Testis (tissue), 2 donors: ENCODE results near the gene HOXD1.

ENCODE experiments used
- CTCF ChIP-seq, 3 experiments: fragments of 450-650 bp in 2 of 3; fragments of 200-600 bp in 1 of 3; sonication (generic) in 1 of 3; IDR thresholded peaks; one replicate each; pipeline ENCODE4 v1.5.1; 2016 to 2019; ENCODE audit warnings: antibody characterized with exemption in 3 of 3, mild to moderate bottlenecking in 2 of 3, moderate library complexity in 1 of 3
- POLR2A ChIP-seq: fragments of 450-650 bp; IDR thresholded peaks from one replicate; pipeline ENCODE4 v1.6.1; 2017; ENCODE audit warnings: antibody characterized with exemption, mild to moderate bottlenecking, moderate library complexity

DNA sequence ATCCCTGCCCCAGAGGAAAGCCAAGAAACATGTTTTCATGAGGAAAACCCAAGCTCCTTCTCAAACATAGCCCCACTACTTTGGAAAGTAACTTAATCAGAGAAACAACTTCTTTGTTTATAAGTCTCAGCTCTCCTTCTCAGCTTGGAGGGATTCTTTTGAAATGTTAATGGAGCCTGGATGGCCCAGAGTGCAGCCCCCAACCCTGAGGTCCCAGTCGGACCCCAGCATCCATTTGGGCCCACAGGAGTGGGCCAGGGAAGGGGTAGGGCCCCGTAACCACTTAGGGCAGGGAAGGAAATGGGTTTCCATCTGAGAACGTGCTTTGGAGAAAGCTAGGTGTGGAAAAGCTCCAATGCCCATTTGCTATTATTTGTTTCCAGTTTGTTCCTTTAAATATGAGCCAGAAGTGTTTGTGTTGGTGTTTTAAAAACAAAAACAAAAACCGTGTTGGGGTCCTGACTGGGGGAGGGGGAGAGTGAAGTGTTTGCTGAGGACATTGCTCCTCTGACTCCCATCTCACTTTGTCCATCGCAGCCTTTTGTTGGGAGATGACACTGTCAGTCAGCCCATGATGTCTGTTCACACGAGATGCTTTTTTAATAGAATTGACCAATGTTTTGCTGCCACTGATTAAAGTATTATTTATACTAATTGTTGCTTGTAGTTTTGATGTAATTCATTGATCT, 33.0 kb upstream of the HOXD1 start:
- TF ChIP-seq POLR2A (no peak), CTCF (IDR thresholded peaks at IDR 0.05) (no peak)
